GM23338 (cell line): Measurements from ENCODE around the gene CTNNA3.

ENCODE experiments used
- CTCF ChIP-seq, 2 experiments: fragments of 200-600 bp in 1 of 2; sonication (generic) in 1 of 2; conservative IDR thresholded peaks; 2 replicates each; pipeline versions ENCODE4 v1.5.1 to v1.6.1; 2016 to 2017; ENCODE audit warnings: antibody characterized with exemption in 2 of 2, low read depth in 2 of 2, mild to moderate bottlenecking in 2 of 2, moderate library complexity in 1 of 2
- EZH2 ChIP-seq: fragments of 200-600 bp; sonication (generic); IDR thresholded peaks from one replicate; pipeline ENCODE4 v1.8.0; 2017; ENCODE audit warnings: antibody characterized with exemption, mild to moderate bottlenecking, low read depth; ENCODE audit not compliant: unreplicated experiment
- EZH2phosphoT487 ChIP-seq: fragments of 200-600 bp; sonication (generic); IDR thresholded peaks from one replicate; pipeline ENCODE4 v1.8.1; 2018; ENCODE audit warnings: antibody characterized with exemption; ENCODE audit not compliant: unreplicated experiment
- JUNB ChIP-seq: IDR thresholded peaks from one replicate; pipeline ENCODE4 v1.6.1; 2016; ENCODE audit warnings: antibody characterized with exemption; ENCODE audit not compliant: unreplicated experiment
- POLR2AphosphoS5 ChIP-seq: IDR thresholded peaks from 2 replicates; pipeline ENCODE4 v1.6.1; 2016; ENCODE audit warnings: antibody characterized with exemption, low read depth
- REST ChIP-seq: IDR thresholded peaks from one replicate; pipeline ENCODE4 v1.6.1; 2018; ENCODE audit warnings: antibody characterized with exemption; ENCODE audit not compliant: unreplicated experiment

GRCh38 chr10:67571503-67571902 lies 124.5 kb downstream of the CTNNA3 start:
- TF ChIP-seq CTCF (conservative IDR thresholded peaks at IDR 0.05; ENCODE audit: low read depth in 2 of 2) (no peak), POLR2AphosphoS5 (no peak), EZH2 (no peak), REST (no peak), EZH2phosphoT487 (no peak), JUNB (no peak)
